Stimulated activated CD8-positive, alpha-beta memory T cell treated with anti-CD3 and anti-CD28 coated beads, Interleukin-15, amount 100 ng/mL, for 48 hours (primary cell): ENCODE data around the gene IWS1.
"Not testable (repeated sequence)": the region's sequence is repeated elsewhere in the genome, so short reads cannot be mapped to it uniquely, and the experiment has no call there.

Experiments used
- DNase-seq, 2 donors: peaks; one replicate each; pipeline ENCODE4 v3.0.0-alpha.2; 2020; ENCODE audit warnings: low read depth in 2 of 2

IWS1 gene

GRCh38 chr2:127526132-127527000, at the start of gene IWS1:
Gene IWS1, minus strand, starts transcription at chr2:127526489. Its CDS starts 281 bp downstream, at chr2:127526208.
- peak; percentile 90 to 91 for DNase-seq

- DNase-seq, result no peak
These were observed 49.7 kb upstream of the IWS1 start for GRCh38 chr2:127575941-127576432.

- no peak for DNase-seq
These were observed 49.0 kb upstream of the IWS1 start for GRCh38 chr2:127575185-127575765.

GRCh38 chr2:127574656-127575055, 48.4 kb upstream of the IWS1 start:
- DNase-seq, result no peak

DNA sequence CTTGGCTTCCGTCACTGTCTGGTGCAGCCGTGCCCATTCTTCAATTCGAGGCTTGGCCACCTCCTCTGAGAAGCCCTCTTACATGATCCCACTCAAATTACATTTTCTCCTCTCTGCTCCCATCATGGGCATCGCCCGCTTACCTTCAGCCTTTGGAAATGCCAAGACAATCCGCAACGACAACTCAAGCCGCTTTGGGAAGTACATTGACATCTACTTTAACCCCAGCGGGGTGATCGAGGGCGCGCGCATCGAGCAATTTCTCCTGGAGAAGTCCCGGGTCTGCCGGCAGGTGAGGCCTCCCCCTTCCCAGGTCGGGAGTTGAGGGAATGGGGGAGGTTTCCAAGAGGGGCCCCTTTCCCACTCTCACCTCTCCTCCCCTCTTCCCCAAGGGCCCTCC, 47.5 kb upstream of the IWS1 start:
- DNase-seq, result no peak

DNA sequence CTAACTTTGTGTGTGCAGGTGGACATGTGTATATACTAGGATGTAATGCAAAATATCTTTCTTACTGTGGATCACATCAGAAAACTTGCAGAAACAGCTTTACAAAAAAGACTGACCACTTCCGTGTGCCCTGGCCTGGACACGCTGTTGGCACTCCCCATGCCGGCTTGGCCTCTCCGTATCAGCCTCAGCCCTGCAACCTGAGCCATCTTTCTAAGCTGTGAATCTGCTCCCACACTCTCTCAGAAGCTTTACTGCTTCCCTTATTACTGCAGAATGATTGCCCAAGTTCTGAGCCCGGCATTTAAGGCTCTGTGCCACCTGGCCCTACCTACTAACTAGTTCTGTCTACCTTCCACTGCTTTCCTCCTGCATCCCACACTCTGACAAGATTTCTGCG, 47.0 kb upstream of the IWS1 start:
- no peak for DNase-seq

GRCh38 chr2:127572841-127573240, 46.6 kb upstream of the IWS1 start:
- no peak for DNase-seq

DNA sequence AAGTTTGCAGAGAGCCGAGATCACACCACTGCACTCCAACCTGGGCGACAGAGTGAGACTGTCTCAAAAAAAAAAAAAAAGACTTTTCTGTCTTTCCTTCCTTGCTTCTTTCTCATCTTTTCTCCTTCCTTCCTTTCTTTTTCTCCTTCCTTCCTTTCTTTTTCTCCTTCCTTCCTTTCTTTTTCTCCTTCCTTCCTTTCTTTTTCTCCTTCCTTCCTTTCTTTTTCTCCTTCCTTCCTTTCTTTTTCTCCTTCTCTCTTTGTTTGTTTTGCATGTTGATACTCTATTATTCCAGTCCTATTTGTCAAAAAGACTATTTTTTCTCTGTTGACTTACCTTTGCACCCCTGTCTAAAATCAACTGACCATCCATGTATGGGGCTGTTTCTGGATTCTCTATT, 46.1 kb upstream of the IWS1 start:
- not testable (repeated sequence) for DNase-seq

GRCh38 chr2:127570282-127571250, 44.3 kb upstream of the IWS1 start:
- DNase-seq, result no peak

GRCh38 chr2:127569666-127570065, 43.4 kb upstream of the IWS1 start:
- DNase-seq, result no peak

GRCh38 chr2:127568128-127568527, 41.8 kb upstream of the IWS1 start:
- no peak for DNase-seq

DNA sequence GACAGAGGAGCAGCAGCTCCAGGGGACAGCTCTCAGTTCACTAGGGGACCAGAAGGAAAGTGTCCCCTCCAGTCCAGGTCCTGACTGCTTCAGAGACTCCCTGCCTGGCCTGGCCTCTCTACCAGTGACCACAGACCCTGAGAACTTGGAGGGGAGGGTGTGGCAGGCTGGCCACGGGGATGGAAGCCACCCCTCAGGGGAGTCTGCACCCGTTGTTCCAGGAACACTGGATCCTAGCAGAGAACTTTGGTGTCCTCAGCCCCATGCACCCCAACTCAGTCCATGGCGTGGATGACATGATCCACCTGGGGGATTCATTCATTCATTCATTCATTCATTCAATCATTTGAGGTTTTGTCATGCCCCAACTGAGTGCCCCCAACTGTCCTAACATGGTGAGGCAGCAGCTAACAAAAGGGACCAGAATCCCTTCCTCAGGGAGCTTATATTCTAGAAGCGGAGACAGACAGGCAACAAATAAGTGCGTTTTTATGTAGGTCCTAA, 41.1 kb upstream of the IWS1 start:
- DNase-seq, result no peak

GRCh38 chr2:127566576-127566975, 40.3 kb upstream of the IWS1 start:
- no peak for DNase-seq

- DNase-seq, result no peak
These were observed 39.8 kb upstream of the IWS1 start for GRCh38 chr2:127566139-127566417.

GRCh38 chr2:127565261-127566138, 39.2 kb upstream of the IWS1 start:
- DNase-seq, result no peak

- no peak for DNase-seq
These were observed 38.4 kb upstream of the IWS1 start for GRCh38 chr2:127564429-127565260.

GRCh38 chr2:127563458-127564428, 37.5 kb upstream of the IWS1 start:
- DNase-seq, result no peak

DNA sequence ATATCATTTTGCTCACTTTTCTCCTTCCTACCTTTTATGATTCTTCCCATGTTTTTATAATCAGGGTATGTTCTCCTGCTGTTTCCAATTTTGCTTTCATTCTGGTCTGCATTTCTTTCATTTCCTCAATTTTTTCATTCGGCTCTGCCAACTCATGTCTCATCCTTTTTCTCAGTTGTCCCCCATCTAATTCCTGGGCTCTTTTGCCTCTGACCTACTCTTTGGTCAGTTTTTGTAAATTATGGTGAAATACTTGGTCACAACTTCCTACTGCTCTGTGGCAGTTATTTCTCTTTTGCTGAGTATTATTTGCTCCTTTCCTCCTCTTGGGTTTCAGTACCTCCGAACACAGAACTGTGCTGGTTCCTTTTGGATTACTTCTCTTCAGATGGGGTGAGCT, 36.6 kb upstream of the IWS1 start:
- DNase-seq, result no peak

DNA sequence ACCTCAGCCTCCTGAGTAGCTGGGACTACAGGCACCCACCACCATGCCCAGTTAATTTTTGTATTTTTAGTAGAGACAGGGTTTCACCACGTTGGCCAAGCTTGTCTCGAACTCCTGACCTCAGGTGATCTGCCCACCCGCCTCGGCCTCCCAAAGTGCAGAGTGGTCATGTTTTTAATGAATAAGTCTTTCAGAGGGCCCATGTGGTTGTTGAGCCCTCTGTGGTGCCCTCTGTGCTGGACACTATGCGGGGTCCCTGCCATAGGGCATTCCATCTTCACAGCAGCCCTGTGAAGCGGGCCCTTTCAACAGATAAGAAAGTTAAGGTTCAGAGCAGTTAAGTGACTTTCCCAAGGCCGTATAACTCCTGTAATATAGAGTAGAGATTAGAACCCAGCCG, 35.1 kb upstream of the IWS1 start:
- DNase-seq, result no peak
